Activated CD4-positive, alpha-beta T cell treated with anti-CD3 and anti-CD28 coated beads, Interleukin-2, amount 10 ng/mL, durations not matched to agents 24 days and 14 days (primary cell): ENCODE results near the gene SLC2A13. TPM values are rescaled to one million over a fixed set of nuclear protein-coding genes. Genes with fewer than 3 reads are reported as not detected.
A peak's percentile ranks its signal among the peaks of the same experiment; 100 is the strongest.

ENCODE experiments used
- DNase-seq: peaks from one replicate; pipeline ENCODE4 v3.0.0; 2022
- H3K27ac Mint-ChIP-seq: one replicate; pipeline ENCODE4 v1.8.0; 2022; ENCODE audit warnings: mild to moderate bottlenecking, mixed read lengths
- H3K27me3 Mint-ChIP-seq: one replicate; pipeline ENCODE4 v1.8.0; 2022; ENCODE audit warnings: mixed read lengths
- H3K36me3 Mint-ChIP-seq: one replicate; pipeline ENCODE4 v1.8.0; 2022; ENCODE audit warnings: low read depth, mild to moderate bottlenecking, mixed read lengths
- H3K4me1 Mint-ChIP-seq: one replicate; pipeline ENCODE4 v1.8.0; 2021; ENCODE audit warnings: mixed read lengths
- H3K4me3 Mint-ChIP-seq: one replicate; pipeline ENCODE4 v1.8.0; 2022; ENCODE audit warnings: mild to moderate bottlenecking, moderate library complexity, mixed read lengths
- H3K9me3 Mint-ChIP-seq: one replicate; pipeline ENCODE4 v1.8.0; 2021; ENCODE audit warnings: mixed read lengths
- intact Hi-C: fragments of 100-400 bp; cut with micrococcal nuclease; formaldehyde crosslinking; loops from one replicate; pipeline ENCODE4 v1.15.1; 2023
- total RNA-seq: library from RNA; stranded (reverse); gene quantifications from 2 replicates; pipeline ENCODE4 v1.2.3, GENCODE V29; 2022

Gene SLC2A13
- 2.9 and 3.1 TPM in 2 replicates for total RNA-seq

DNA sequence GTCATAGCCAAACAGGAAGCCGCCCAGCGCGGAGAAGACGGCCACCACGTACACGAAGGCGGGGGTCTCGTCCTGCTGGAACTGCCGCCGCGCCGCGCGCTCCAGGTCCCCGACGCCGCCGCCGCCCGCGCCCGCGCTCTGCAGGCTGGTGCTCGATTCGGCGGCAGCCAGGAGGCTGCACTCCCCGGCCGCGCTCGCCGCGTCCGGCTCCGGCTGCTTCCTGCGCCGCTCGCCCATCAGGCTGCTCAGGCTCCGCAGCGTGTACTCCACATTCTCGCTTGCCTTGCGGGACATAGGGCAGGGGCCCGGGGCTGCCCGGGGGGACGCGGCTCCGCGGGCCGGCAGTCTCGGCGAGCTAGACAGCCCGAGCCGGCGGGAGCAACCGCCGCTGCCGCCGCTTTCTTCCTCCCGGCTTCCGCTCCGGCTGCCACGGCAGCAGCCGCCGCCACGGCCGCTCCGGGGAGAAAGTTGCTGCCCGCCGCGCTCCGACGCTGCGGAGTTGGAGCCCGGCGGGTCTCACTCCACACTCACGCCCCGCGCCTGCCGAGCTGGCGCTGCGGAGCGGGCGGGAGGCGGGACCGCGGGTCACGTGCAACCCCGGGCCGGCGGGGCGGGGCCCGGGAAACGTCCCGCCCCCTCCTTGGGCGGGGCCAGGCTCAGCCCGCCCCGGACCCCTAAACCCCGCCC is at the start of gene SLC2A13:
Gene SLC2A13 (minus strand): TSS at position 567 of the 687 bp plus-strand sequence. CDS start 273 bp downstream, at position 294.
- peak within 1 kb of the TSS; percentile 34 for H3K27ac Mint-ChIP-seq
- peak; percentile 91 for DNase-seq
- H3K4me1 Mint-ChIP-seq, result peaks cover 31% of the 10 kb centered on the region
- H3K36me3 Mint-ChIP-seq, result no peaks in the 10 kb centered on the region
- intact Hi-C loops, result loop anchor here (2.0 to 10.0 kb wide), 6 partner anchors 42 to 1201 kb away; partner anchors contain the start of genes CPNE8 and KIF21A
- H3K9me3 Mint-ChIP-seq, result no peaks in the 10 kb centered on the region
- peaks cover 36% of the 10 kb centered on the region for H3K27me3 Mint-ChIP-seq
- peak within 1 kb of the TSS; percentile 76 for H3K4me3 Mint-ChIP-seq

DNA sequence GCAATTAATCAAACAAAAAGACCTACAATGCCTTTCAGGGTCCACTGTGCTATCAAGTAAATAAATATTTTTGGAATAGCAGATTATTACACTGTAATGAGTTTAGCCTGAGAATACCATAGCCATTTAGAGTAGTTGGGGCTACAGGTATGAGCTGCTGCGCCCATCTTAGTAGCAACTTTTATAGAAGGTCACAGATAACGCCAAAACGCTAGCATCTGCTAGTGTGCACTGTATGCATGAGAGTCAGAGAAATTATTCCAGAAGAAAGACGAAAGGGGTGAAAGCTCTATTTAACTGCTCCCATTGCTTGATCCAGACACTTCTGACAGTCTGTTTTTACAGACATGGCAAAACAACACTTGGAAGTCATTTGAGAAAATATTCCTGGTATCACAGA is 48.5 kb upstream of the SLC2A13 start:
- no peak for DNase-seq
- Mint-ChIP-seq H3K27ac (no peak overlapping the region), H3K36me3 (no peaks in the 10 kb centered on the region), H3K9me3 (no peaks in the 10 kb centered on the region), H3K4me1 (no peaks in the 10 kb centered on the region), H3K4me3 (no peak overlapping the region), H3K27me3 (peaks cover 40% of the 10 kb centered on the region)
- intact Hi-C loops, result loop anchor here (5.0 to 10.0 kb wide), 2 partner anchors 218 to 770 kb away; no protein-coding TSS in a partner anchor

DNA sequence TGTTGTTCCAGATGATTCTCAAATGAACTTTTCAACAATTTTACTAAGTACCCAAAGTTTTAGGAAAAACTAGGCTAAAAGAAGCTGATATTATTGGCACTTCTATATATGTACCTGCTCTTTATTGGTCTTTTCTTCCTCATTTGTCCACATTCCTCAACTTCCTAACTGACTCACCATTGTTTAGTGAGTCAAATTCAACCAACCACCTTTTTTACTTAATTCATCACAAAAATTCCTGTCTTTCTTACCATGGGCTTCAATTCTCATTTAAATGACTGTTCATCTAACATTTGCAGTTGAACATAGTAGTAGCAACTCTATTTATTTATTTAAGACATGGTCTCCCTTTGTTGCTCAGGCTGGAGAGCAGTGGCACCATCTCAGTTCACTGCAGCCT is 47.6 kb upstream of the SLC2A13 start:
- Mint-ChIP-seq H3K9me3 (no peaks in the 10 kb centered on the region), H3K4me1 (no peaks in the 10 kb centered on the region), H3K4me3 (no peak overlapping the region), H3K27me3 (peaks cover 38% of the 10 kb centered on the region), H3K36me3 (no peaks in the 10 kb centered on the region), H3K27ac (no peak overlapping the region)
- DNase-seq, result no peak
- intact Hi-C loops, result loop anchor here (1.0 to 10.0 kb wide), 4 partner anchors 15 to 771 kb away; no protein-coding TSS in a partner anchor

DNA sequence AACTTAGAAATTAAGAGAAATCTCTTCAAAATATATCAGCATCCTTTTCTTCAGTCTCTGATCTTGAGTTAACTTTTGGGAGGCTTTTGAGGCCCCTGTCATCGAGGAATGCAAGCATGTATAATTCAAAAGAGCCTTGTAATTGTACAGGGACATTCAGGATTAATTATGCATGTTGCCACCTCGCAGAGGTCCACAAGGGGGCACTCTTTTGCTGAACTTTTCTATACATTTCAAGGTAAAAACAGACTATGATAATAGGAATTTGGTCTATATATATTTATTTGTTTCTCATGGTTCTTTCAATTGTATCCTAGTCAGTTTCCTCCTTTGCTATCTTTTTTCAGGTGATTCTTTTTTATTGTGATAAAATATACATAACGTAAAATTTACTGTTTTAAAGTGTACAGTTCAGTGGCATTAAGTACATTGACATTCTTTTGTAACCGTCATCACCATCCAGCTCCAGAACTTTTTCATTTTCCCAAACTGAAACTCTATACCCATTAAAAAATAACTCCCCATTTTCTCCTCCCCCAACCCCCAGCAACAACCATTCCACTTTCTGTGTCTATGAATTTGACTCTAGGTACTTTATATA is 47.0 kb upstream of the SLC2A13 start:
- no peaks in the 10 kb centered on the region for H3K4me1 Mint-ChIP-seq
- no peaks in the 10 kb centered on the region for H3K36me3 Mint-ChIP-seq
- H3K9me3 Mint-ChIP-seq, result no peaks in the 10 kb centered on the region
- DNase-seq, result peak; percentile 84
- peaks cover 36% of the 10 kb centered on the region for H3K27me3 Mint-ChIP-seq
- no peak overlapping the region for H3K27ac Mint-ChIP-seq
- H3K4me3 Mint-ChIP-seq, result no peak overlapping the region
- intact Hi-C loops, result loop anchor here (1.0 to 10.0 kb wide), 4 partner anchors 16 to 772 kb away; no protein-coding TSS in a partner anchor

DNA sequence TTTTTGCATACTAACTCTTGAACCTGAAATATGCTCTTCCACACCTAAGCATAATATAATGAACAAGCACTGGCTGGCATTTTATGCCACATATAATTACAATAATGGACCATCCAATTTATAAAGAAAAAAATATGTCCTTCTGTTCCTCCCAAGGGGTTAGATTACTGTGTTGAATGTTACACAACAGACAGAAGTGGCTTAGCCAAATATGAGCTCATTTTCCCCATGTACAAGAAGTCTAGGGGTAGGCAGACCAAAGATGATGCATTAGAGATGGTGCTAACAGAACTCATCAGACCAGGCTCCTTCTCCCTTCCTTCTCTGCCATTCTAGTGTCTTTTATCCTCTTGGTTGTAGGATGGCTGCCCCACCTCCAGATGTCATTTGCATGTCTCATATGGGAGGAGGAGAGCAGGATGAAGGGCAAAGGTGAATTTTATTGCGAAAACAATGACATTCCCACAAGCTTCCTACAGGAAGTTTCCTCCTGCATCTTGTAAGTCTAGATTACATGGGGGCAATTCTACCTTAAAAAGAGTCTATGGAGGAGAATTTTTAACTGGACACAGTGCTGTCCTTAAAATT is 43.9 kb upstream of the SLC2A13 start:
- intact Hi-C loops, result loop anchor here (5.0 to 10.0 kb wide), 4 partner anchors 42 to 775 kb away; partner anchors contain the start of gene SLC2A13
- peaks cover 33% of the 10 kb centered on the region for H3K27me3 Mint-ChIP-seq
- no peak for DNase-seq
- H3K4me1 Mint-ChIP-seq, result no peaks in the 10 kb centered on the region
- H3K4me3 Mint-ChIP-seq, result no peak overlapping the region
- H3K27ac Mint-ChIP-seq, result no peak overlapping the region
- no peaks in the 10 kb centered on the region for H3K9me3 Mint-ChIP-seq
- no peaks in the 10 kb centered on the region for H3K36me3 Mint-ChIP-seq

DNA sequence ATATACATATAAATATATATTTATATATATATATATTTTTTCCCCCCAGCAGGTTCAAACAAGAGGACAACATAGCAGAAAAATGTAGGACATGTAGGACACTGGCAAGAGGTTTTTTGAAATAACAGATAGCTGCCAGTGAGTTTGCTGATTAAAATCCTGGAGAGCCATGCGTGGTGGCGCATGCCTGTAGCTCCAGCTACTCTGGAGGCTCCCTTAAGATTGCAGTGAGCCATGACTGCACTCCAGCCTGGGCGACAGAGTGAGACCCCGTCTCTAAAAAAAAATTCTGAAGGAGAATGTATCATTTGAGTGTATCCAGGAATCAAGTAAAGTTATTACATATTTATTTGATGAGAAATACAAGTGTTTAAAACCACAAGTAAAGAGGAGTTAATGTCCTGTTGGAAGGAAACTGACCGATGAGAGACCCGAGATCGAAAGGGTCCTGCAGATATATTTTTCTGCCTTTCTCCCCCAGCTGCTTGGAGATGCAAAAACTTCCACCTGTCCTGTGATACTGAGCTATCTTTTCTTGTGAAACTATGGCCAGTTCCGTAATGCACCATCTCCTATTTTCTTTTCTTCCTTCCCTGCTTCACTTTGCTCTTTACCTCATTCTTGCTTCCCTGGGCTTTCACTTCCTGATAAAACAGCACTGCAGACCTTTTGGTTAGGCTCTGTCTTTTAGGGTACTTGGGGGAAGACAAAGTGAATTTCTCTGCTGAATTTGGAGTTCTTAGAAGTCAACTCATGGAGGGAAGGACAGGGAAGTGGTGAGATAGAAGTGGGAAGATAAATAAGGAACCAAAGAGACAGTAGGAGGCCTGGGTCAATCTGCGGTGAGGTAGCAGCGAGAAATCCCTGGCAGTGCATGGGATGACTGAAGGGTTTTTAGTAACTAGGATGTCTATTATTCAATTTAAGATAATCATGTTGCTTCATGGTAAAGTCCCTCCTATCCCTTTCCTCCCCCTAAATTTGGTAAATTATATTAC is 41.2 kb upstream of the SLC2A13 start:
- no peaks in the 10 kb centered on the region for H3K9me3 Mint-ChIP-seq
- intact Hi-C loops, result loop anchor here (5.0 to 10.0 kb wide), 2 partner anchors 40 to 522 kb away; partner anchors contain the start of gene SLC2A13
- no peak overlapping the region for H3K4me3 Mint-ChIP-seq
- H3K27me3 Mint-ChIP-seq, result peaks cover 34% of the 10 kb centered on the region
- peak; percentile 70 for DNase-seq
- no peaks in the 10 kb centered on the region for H3K36me3 Mint-ChIP-seq
- no peaks in the 10 kb centered on the region for H3K4me1 Mint-ChIP-seq
- H3K27ac Mint-ChIP-seq, result no peak overlapping the region

DNA sequence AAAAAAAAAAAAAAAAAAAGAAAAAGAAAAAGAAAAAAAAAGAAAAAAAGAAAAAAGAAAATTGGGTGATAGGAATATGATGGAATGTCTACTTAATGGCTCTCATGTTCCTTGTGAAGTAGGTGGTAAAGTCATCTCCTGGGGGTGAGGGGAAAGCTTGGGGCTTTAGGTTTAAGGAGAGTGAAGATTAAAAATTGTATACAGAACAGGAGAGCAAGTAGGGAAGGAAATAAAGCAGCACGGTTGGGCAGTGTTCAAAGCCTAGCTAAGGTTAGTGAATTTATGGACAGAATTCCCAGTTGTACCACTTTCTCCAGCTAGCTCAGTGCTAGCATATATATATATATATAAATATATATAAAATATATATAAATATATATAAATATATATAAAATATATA is 40.0 kb upstream of the SLC2A13 start:
- Mint-ChIP-seq H3K9me3 (no peaks in the 10 kb centered on the region), H3K27ac (no peak overlapping the region), H3K27me3 (peaks cover 32% of the 10 kb centered on the region), H3K36me3 (no peaks in the 10 kb centered on the region), H3K4me3 (no peak overlapping the region), H3K4me1 (no peaks in the 10 kb centered on the region)
- intact Hi-C loops, result loop anchor here (5.0 to 10.0 kb wide), 2 partner anchors 39 to 521 kb away; partner anchors contain the start of gene SLC2A13
- no peak for DNase-seq

DNA sequence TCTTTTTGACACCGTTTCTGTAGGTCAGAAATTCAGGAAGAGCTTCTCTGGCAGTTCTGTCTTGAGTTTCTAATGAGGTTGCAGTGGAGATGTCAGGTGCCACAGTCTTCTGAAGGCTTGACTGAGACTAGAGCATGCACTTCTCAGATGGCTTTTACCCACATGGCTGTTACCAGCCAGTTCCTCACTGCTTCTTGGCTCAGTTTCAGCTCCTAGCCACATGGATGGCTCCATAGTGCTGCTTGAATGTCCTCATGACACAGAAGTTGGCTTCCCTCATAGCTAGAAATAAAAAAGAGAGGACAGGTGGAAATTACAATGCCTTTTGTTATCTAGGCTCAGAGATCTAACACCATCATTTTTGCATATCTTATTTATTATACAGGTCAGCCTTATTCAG is 38.1 kb upstream of the SLC2A13 start:
- peak; percentile 72 for DNase-seq
- Mint-ChIP-seq H3K4me1 (no peaks in the 10 kb centered on the region), H3K4me3 (no peak overlapping the region), H3K36me3 (no peaks in the 10 kb centered on the region), H3K27ac (no peak overlapping the region), H3K27me3 (peaks cover 31% of the 10 kb centered on the region), H3K9me3 (no peaks in the 10 kb centered on the region)
- intact Hi-C loops, result loop anchor here (10.0 kb wide), 1 partner anchor 519 kb away; a partner anchor contains a TSS

DNA sequence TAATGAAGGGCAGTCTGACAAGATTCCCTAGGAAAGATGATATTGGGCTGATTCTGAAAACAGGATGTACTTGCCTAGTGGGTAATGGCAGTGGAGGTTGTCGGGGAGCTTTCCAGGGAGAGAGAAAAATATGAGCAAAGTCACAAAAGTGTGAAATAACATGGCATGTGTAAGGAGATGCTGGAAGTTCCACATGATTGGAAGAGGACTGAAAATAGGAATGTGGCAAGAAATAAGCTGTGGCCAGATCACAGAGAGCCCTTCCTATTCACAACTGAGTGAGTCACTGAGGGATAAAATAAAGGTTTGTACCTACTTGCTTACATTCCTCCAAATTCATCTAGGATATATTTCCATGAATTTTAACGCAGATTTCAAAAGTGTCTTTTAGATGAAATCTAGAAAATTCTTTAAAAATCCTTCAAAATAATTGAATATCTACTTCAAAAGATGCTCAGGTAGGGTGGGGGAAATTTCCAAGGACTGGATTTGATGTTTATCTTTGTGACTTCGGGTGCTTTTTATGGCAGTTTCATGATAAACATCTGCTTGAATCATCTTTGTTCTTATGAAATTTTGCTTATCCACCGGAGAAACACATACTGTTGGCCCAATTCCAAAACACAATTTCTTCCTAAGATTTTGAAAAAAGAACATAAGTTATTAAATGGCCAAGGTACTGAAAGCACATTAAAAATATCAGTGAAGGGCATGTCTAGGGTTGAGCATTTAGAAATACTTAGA is 36.3 kb upstream of the SLC2A13 start:
- DNase-seq, result no peak
- no peaks in the 10 kb centered on the region for H3K36me3 Mint-ChIP-seq
- intact Hi-C loops, result loop anchor here (10.0 kb wide), 1 partner anchor 517 kb away; a partner anchor contains a TSS
- H3K27me3 Mint-ChIP-seq, result peaks cover 35% of the 10 kb centered on the region
- peaks cover 9% of the 10 kb centered on the region for H3K4me1 Mint-ChIP-seq
- no peak overlapping the region for H3K4me3 Mint-ChIP-seq
- peaks cover 8% of the 10 kb centered on the region for H3K9me3 Mint-ChIP-seq
- no peak overlapping the region for H3K27ac Mint-ChIP-seq

DNA sequence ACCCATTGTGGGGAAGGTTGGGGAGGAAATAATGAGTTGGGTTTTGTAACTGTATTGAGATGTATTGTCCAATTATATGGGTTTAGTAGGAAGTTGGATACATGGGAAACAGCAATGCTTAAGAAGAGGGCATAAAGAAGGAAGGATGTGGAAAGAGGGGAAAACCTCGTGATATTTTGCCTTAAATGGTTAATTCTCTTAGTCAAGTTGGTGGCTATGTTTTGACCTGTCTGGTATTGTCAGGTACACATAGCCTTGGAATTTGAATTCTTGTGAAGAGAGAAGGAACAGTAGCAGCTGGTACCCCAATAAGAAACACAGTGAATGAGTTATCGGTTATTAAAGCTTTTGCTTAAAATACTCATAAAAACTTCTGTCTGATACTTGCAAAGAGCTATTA is 32.6 kb upstream of the SLC2A13 start:
- peaks cover 12% of the 10 kb centered on the region for H3K4me1 Mint-ChIP-seq
- no peak overlapping the region for H3K4me3 Mint-ChIP-seq
- no peak overlapping the region for H3K27ac Mint-ChIP-seq
- no peak for DNase-seq
- no peaks in the 10 kb centered on the region for H3K36me3 Mint-ChIP-seq
- peaks cover 8% of the 10 kb centered on the region for H3K9me3 Mint-ChIP-seq
- intact Hi-C loops, result no loop called here
- peaks cover 19% of the 10 kb centered on the region for H3K27me3 Mint-ChIP-seq

DNA sequence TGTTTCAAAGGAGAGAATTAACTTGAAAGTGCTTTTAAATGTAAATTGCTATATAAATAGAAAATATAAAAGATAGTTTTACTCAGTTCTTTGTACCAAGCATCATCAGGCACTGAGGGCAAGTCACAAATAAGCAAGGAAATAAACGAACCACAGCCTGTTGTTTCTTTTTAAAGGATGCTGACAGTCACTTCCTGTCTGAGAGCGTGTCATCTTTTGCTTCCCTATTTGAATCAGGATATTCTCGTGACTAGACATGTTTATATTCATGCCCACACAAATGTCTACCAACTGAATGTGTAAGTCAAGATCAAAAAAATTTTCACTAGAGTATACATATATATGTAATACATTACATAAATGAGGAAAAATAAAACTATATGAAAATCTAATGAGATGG is 31.4 kb upstream of the SLC2A13 start:
- peaks cover 12% of the 10 kb centered on the region for H3K4me1 Mint-ChIP-seq
- no peaks in the 10 kb centered on the region for H3K36me3 Mint-ChIP-seq
- peaks cover 14% of the 10 kb centered on the region for H3K27me3 Mint-ChIP-seq
- no peak overlapping the region for H3K27ac Mint-ChIP-seq
- intact Hi-C loops, result loop anchor here (2.0 kb wide), 1 partner anchor 18 kb away; no protein-coding TSS in a partner anchor
- H3K9me3 Mint-ChIP-seq, result peaks cover 8% of the 10 kb centered on the region
- DNase-seq, result peak; percentile 64
- H3K4me3 Mint-ChIP-seq, result no peak overlapping the region

DNA sequence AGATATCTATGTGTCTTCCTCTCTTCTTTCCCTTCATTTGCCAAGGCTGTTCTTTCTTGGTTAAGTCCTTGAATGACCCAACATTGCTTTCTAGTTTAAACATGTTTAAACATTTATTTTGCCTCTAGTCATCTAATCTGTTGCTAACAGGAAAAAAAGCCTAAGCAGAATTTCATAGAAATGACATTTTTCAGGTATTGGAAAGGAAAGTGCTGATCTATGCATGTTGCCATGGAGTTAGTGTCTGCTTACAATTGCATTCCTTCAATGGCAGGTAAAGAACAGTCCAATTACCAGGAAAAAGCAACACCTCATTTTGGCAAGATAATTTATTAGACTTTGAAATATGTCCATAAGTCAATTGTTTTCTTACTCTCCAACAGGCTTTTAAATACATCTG is 21.5 kb upstream of the SLC2A13 start:
- no peaks in the 10 kb centered on the region for H3K4me1 Mint-ChIP-seq
- intact Hi-C loops, result no loop called here

More for the DNA sequence above, 21.5 kb upstream of the SLC2A13 start:
- Mint-ChIP-seq H3K4me3 (no peak overlapping the region), H3K36me3 (no peaks in the 10 kb centered on the region), H3K27ac (no peak overlapping the region), H3K27me3 (peaks cover 31% of the 10 kb centered on the region), H3K9me3 (no peaks in the 10 kb centered on the region)
- DNase-seq, result no peak
